K562 (cell line): ENCODE data around the gene RPS19. TPM values are rescaled to one million over a fixed set of nuclear protein-coding genes. Genes with fewer than 3 reads are reported as not detected.

Experiments
- CTCFL ChIP-seq: IDR thresholded peaks from 2 replicates; pipeline ENCODE4 v1.6.1; 2011; ENCODE audit warnings: borderline replicate concordance, low read depth, mild to moderate bottlenecking, moderate library complexity, low read length; ENCODE audit not compliant: insufficient read depth, poor library complexity, severe bottlenecking
- DEAF1 ChIP-seq: fragments of 450-650 bp; formaldehyde crosslinking; IDR thresholded peaks from 2 replicates; pipeline ENCODE4 v1.4.0; 2020; ENCODE audit warnings: mild to moderate bottlenecking, moderate library complexity
- ELK3 ChIP-seq: fragments of 450-650 bp; formaldehyde crosslinking; IDR thresholded peaks from 2 replicates; pipeline ENCODE4 v1.4.0; 2020; ENCODE audit warnings: mild to moderate bottlenecking
- IRF1 ChIP-seq: sonication (generic); formaldehyde crosslinking; IDR thresholded peaks from 2 replicates; pipeline ENCODE4 v1.8.0; 2022; ENCODE audit warnings: missing genetic modification reagents, mild to moderate bottlenecking, borderline replicate concordance
- KAT2B ChIP-seq: IDR thresholded peaks from one replicate; pipeline ENCODE4 v1.6.1; 2012; ENCODE audit warnings: low read depth, mild to moderate bottlenecking, control low read depth, inconsistent platforms, low read length, moderate library complexity
- KDM1A ChIP-seq, 2 experiments: fragments of 450-650 bp; IDR thresholded peaks; 2 replicates each; pipeline ENCODE4 v1.6.1; 2016; ENCODE audit warnings: mild to moderate bottlenecking in 2 of 2
- RFX5 ChIP-seq: IDR thresholded peaks from 2 replicates; pipeline ENCODE4 v1.6.1; 2011; ENCODE audit warnings: low read depth, mild to moderate bottlenecking, improper control_type of control experiment, low read length
- SMARCA5 ChIP-seq: fragments of 450-650 bp; IDR thresholded peaks from 2 replicates; pipeline ENCODE4 v1.6.1; 2016
- SOX6 ChIP-seq: fragments of 450-650 bp; IDR thresholded peaks from 2 replicates; pipeline ENCODE4 v1.6.1; 2014; ENCODE audit warnings: mild to moderate bottlenecking
- TAL1 ChIP-seq: fragments of 450-650 bp; IDR thresholded peaks from 2 replicates; pipeline ENCODE4 v1.6.1; 2016; ENCODE audit warnings: mild to moderate bottlenecking
- UBTF ChIP-seq, 2 experiments: IDR thresholded peaks; 2 replicates each; pipeline ENCODE4 v1.6.1; 2012; ENCODE audit warnings: improper control_type of control experiment in 2 of 2, low read depth in 2 of 2, low read length in 2 of 2, borderline replicate concordance in 1 of 2
- ZBTB7A ChIP-seq: IDR thresholded peaks from 2 replicates; pipeline ENCODE4 v1.6.1; 2011; ENCODE audit warnings: low read depth, mild to moderate bottlenecking, low read length, moderate library complexity, borderline replicate concordance; ENCODE audit not compliant: control insufficient read depth
- ZEB2 ChIP-seq: fragments of 450-650 bp; IDR thresholded peaks from 2 replicates; pipeline ENCODE4 v1.6.1; 2016
- ZNF124 ChIP-seq: sonication (generic); formaldehyde crosslinking; IDR thresholded peaks from 2 replicates; pipeline ENCODE4 v1.8.1; 2022; ENCODE audit warnings: missing genetic modification reagents
- ZNF449 ChIP-seq: fragments of 250-450 bp; sonication (Bioruptor Pico); IDR thresholded peaks from 2 replicates; pipeline ENCODE4 v1.8.0; 2022; ENCODE audit warnings: moderate library complexity, mild to moderate bottlenecking, inconsistent platforms
- ZNF778 ChIP-seq: fragments of 450-650 bp; formaldehyde crosslinking; IDR thresholded peaks from 2 replicates; pipeline ENCODE4 v1.4.0; 2020; ENCODE audit warnings: mild to moderate bottlenecking, moderate library complexity
- polyA plus RNA-seq, 8 experiments: library from polyadenylated mRNA; depleted of rRNA in 4 of 8; stranded (reverse) in 5 of 8; unstranded in 3 of 8; fragments of >200 nt; fragmentation: Nextera tagmentation in 2 of 8; fragmentation: Illumina TruSeq in 1 of 8; extraction: Ambion mirVana in 2 of 8; extraction: Trizol in 1 of 8; gene quantifications; 2 replicates each; pipeline versions ENCODE4 v1.2.1 to v1.2.3, GENCODE V29; 2011 to 2014; ENCODE audit warnings: inconsistent platforms in 1 of 8, missing spikeins in 1 of 8
- total RNA-seq, 7 experiments: library from RNA; depleted of rRNA in 6 of 7; stranded (reverse); fragments of >200 nt in 6 of 7; fragmentation: Illumina TruSeq in 2 of 7; extraction: Trizol in 2 of 7; gene quantifications; 2 replicates each; pipeline versions ENCODE4 v1.2.1 to v1.2.3, GENCODE V29; 2011 to 2021; ENCODE audit warnings: low replicate concordance in 1 of 7

The RPS19 gene
- total and polyA plus RNA-seq, 9 of the 15 experiments (the other 6 are each of a cell fraction or from before 2014, with no cell fraction given), result 1,964 to 3,408 (median 2,747) TPM

- TF ChIP-seq ZNF124 (CRISPR knock-in tag), result no peak
- no peak for TF ChIP-seq RFX5
- TF ChIP-seq ELK3 (CRISPR knock-in tag), result no peak
- no peak for TF ChIP-seq TAL1
- no peak for TF ChIP-seq KAT2B
- peak; percentile 68; the same call in 1 of the 2 replicates for TF ChIP-seq ZBTB7A
- no peak for TF ChIP-seq ZNF449 (CRISPR knock-in tag)
- no peak for TF ChIP-seq ZNF778 (CRISPR knock-in tag)
- peak; percentile 35 to 75; a peak in 1 of 4 replicates for TF ChIP-seq UBTF (IDR thresholded peaks at IDR 0.05; ENCODE audit: borderline replicate concordance in 1 of 2, low read depth in 2 of 2, low read length in 2 of 2)
- TF ChIP-seq KDM1A (IDR thresholded peaks at IDR 0.05), result no peak
- no peak for TF ChIP-seq SOX6
- no peak for TF ChIP-seq DEAF1 (CRISPR knock-in tag)
- no peak for TF ChIP-seq IRF1 (CRISPR knock-in tag)
- TF ChIP-seq CTCFL, result no peak
- TF ChIP-seq ZEB2, result no peak
- TF ChIP-seq SMARCA5, result 0 out of 2 replicates have a peak, but pooled peaks have one; percentile 41
These were observed 22.8 kb downstream of the RPS19 start, which contains the start of gene ARHGEF1 (continued) for GRCh38 chr19:41882568-41883462.
